A549 treated with ZK216348 at 1 μM for 4 hours (cell line): ENCODE measurements around the gene PLAAT5. TPM values are rescaled to one million over a fixed set of nuclear protein-coding genes. Genes with fewer than 3 reads are reported as not detected.

Experiments
- total RNA-seq: library from RNA; stranded (reverse); fragments of 200-300 nt; extraction: Qiagen RNA extraction; gene quantifications from 5 replicates; pipeline ENCODE4 v1.2.3, GENCODE V29; 2022; ENCODE audit warnings: low read depth

Gene PLAAT5
- not detected in 5 replicates for total RNA-seq

GRCh38 chr11:63490551-63491239 lies at the start of gene PLAAT5:
TSS of gene PLAAT5 (minus strand) at chr11:63491167. CDS start at chr11:63491034, 133 bp downstream.

GRCh38 chr11:63536669-63537292 lies 45.8 kb upstream of the PLAAT5 start, which contains the start of gene PLAAT4:
TSS of gene PLAAT4 (plus strand) at chr11:63536808. CDS start at chr11:63536869, 61 bp downstream.

GRCh38 chr11:63505857-63506528 lies 15.0 kb upstream of the PLAAT5 start, which contains the start of gene LGALS12:
TSS of gene LGALS12 (plus strand) at chr11:63506084. CDS start at chr11:63506459, 375 bp downstream.

Other genes with a start within 250 kb of the PLAAT5 start
- not detected in 5 replicates for gene SLC22A25, start 247.6 kb downstream of the PLAAT5 start, total RNA-seq
- not detected in 5 replicates for gene SLC22A9, start 121.4 kb downstream of the PLAAT5 start, total RNA-seq
- not detected in 5 replicates for gene LGALS12, start 14.9 kb upstream of the PLAAT5 start, total RNA-seq
- 1.7 to 2.4 TPM (median 2.0 TPM) in 5 replicates for gene PLAAT4, start 45.6 kb upstream of the PLAAT5 start, total RNA-seq
- gene PLAAT2, start 72.2 kb upstream of the PLAAT5 start, total RNA-seq = 0.28 to 0.77 TPM (median 0.64 TPM) in 5 replicates
- 48.5 to 62.0 TPM (median 58.9 TPM) in 5 replicates for gene PLAAT3, start 123.3 kb upstream of the PLAAT5 start, total RNA-seq
- 29.2 to 37.1 TPM (median 34.1 TPM) in 5 replicates for gene ATL3, start 180.2 kb upstream of the PLAAT5 start, total RNA-seq
- gene RTN3, start 190.3 kb upstream of the PLAAT5 start, total RNA-seq = 89.7 to 123 TPM (median 108 TPM) in 5 replicates